Coronary artery (tissue), 2 donors: Measurements from ENCODE around the gene CIP2A.

ENCODE experiments used
- DNase-seq: peaks from one replicate; pipeline ENCODE4 v3.0.0-alpha.2; 2017; ENCODE audit warnings: low spot score
- H3K27ac ChIP-seq, 2 donors: fragments of 200-600 bp; sonication (generic); one replicate each; pipeline ENCODE4 v1.5.1; 2016 to 2019
- H3K4me3 ChIP-seq: fragments of 200-600 bp; sonication (generic); 2 replicates; pipeline ENCODE4 v1.5.1; 2016; ENCODE audit warnings: mild to moderate bottlenecking, moderate library complexity
- TF ChIP-seq, protein P1 (sequence below): fragments of 200-600 bp; sonication (generic); IDR thresholded peaks from one replicate; pipeline ENCODE4 v1.5.1; 2019; ENCODE audit warnings: antibody characterized with exemption

Gene CIP2A

DNA sequence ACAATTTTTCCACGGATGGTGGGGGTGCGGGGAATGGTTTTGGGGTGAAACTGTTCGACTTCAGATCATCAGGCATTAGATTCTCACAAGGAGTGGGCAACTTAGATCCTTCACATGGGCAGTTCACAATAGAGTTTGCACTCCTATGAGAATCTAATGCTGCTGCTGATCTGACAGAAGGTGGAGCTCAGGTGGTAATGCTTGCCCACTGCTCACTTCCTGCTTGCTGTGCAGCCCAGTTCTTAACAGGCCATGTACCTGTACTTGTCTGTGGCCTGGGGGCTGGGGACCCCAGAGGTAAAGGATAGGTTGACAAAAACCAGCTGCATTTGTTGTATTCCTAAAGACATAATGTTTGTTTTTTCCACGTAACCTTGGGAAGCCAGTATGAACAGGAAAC, 16.3 kb upstream of the CIP2A start:
- DNase-seq: no peak
- H3K27ac ChIP-seq: no peak overlapping the region
- H3K4me3 ChIP-seq: no peak overlapping the region
- TF ChIP-seq, protein P1, sequence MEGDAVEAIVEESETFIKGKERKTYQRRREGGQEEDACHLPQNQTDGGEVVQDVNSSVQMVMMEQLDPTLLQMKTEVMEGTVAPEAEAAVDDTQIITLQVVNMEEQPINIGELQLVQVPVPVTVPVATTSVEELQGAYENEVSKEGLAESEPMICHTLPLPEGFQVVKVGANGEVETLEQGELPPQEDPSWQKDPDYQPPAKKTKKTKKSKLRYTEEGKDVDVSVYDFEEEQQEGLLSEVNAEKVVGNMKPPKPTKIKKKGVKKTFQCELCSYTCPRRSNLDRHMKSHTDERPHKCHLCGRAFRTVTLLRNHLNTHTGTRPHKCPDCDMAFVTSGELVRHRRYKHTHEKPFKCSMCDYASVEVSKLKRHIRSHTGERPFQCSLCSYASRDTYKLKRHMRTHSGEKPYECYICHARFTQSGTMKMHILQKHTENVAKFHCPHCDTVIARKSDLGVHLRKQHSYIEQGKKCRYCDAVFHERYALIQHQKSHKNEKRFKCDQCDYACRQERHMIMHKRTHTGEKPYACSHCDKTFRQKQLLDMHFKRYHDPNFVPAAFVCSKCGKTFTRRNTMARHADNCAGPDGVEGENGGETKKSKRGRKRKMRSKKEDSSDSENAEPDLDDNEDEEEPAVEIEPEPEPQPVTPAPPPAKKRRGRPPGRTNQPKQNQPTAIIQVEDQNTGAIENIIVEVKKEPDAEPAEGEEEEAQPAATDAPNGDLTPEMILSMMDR: no peak

DNA sequence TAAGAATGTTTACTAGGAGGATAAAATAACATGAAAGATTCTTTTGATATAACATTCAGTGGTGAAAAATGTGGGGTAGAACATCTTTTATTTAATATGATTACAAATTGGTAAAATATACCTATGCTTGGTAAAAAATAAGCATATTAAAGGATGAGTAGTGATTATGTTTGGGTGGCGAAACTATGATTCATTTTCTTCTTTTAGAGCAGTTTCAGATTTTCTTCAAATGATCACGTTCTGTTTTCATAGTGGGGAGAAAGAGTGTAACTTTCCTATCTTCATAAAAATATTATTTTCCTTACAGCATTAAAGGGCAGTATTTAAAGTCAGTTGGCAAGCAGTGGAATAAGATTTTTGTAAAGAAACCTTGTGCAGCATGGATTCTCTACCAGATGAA, 15.8 kb upstream of the CIP2A start:
- Histone ChIP-seq H3K27ac (no peak overlapping the region), H3K4me3 (no peak overlapping the region)
- DNase-seq: no peak
- TF ChIP-seq, protein P1: no peak

DNA sequence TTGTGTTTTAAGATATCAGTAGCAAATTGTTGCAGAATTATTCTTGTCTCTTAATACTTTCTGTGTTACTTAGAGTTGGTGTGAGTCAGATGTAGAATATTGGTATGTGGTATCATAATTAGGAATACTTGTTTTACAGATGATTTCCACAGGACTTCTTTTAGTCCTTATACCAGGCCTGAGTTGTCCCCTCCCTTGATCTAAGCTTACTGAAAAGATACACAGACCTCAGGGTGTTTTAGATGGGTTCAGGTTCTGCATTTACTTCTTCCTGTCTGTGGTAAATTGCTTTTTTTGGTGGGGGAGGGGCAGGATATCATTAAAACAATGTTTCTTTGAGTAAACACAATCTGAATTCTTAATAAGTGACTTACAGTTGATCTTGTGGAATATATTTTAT, 14.5 kb upstream of the CIP2A start:
- TF ChIP-seq, protein P1: no peak

DNA sequence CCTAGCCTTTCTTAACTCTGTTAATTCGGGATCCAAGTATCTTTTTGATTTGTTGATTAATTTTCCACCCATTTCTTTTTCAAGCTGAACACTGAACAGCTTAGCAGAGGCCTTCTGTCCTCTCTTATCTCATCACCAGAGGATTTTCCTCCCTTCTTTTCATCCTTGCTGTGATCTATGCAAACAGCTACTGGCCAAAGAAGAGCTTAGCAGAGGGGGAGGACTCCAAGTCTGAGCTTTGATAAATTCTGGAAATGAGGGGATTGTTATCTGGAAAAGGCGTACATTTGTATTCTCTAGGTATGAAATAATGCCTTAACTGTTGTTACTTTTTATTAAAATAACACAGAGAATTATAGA, 13.7 kb upstream of the CIP2A start:
- H3K4me3 ChIP-seq: no peak overlapping the region
- no peak for DNase-seq
- no peak overlapping the region for H3K27ac ChIP-seq
- TF ChIP-seq, protein P1: no peak

More for the DNA sequence above, 14.5 kb upstream of the CIP2A start:
- no peak overlapping the region for H3K4me3 ChIP-seq
- no peak for DNase-seq
- no peak overlapping the region for H3K27ac ChIP-seq

DNA sequence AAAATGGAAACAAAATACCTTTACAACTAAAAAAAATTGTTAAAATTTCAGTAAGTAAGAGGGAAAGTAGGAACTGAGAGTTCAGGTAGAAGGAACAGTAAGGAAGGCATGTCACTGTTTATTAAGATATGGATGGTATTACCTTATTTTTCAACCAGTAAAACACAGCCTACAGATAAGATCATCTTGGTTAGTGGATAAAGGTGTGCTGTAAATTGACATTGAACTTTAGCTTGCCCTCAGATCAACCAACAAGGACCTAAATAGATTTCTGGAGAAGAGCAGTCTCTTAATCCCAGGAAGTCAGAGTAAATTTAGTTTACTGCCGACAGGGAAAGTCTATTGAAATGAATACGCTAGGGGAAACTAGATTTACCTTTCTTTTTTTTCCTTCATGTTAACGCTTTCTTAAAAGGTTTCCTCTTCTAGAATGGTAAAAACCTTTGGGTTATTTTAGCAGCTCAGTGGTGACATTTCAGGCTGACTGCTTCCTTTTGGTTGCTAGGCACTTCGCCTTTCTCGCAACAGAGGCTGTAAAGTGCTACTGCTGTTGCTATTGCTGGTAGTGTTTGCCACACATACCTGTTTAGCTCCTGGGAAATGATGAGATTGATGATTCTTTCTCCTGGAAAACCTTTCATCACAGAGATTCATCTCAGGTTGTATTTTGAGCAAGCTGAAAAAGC, 13.2 kb upstream of the CIP2A start:
- H3K27ac ChIP-seq: no peak overlapping the region
- TF ChIP-seq, protein P1: no peak
- no peak overlapping the region for H3K4me3 ChIP-seq
- no peak for DNase-seq

DNA sequence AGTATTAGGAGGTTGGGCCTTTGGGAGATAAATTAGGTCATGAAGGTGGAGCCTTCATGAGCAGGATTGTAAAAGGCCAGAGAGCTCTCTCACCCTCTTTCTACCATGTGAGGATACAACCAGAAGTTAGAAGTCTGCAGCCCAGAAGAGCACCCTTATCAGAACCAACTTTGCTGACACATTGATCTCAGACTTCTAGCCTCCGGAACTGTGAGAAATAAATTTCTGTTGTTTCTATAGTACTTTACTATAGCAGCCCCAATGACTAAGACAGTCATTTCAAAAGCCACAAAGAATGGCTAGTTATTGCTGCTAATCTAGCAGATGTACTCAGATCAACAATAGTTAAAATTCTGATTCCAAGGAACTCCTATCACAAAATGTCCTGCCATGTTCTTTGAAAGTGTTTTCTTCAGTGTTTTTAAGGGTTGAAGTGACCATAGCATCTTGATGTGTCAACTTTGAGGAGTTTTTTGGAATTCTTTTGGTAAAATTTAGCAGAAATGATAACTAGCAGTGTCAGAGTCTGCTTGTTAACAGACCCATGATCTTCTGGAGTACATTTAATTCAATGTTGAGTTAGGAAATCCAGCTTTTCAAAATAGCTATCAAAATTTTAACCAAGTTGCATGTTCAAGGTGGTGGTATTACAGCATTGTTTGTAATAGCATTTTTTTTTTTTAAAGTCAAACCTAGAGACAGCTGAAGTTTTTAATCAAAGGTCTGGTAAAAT, 10.6 kb upstream of the CIP2A start:
- H3K27ac ChIP-seq: no peak overlapping the region
- TF ChIP-seq, protein P1: no peak
- H3K4me3 ChIP-seq: no peak overlapping the region
- no peak for DNase-seq

DNA sequence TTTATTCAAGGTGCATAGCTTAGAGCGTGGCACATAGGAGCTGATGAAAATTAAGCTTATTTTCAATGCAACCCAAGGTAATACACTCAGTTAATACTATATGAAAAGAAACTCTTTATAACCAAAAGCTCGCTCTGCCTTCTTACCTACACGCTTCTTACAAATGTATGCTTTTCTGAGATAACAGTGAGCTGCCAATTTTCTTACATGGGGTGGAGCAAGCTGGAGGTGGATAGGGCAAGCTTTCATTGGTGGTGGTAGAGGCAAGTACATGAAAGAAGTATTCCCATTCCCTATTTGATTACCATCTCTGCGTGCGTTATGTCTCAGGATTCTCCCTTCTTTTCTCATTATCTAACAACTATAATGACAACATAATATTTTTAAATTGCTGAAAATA, 9.1 kb upstream of the CIP2A start:
- Histone ChIP-seq H3K27ac (no peak overlapping the region), H3K4me3 (no peak overlapping the region)
- no peak for DNase-seq
- TF ChIP-seq, protein P1: no peak
